Tibial nerve (tissue), 4 donors: Measurements from ENCODE around the gene MIER1.

Source experiments
- EP300 ChIP-seq, 2 donors: sonication (generic); formaldehyde crosslinking; IDR thresholded peaks; one replicate each; pipeline ENCODE4 v1.6.1; 2017; ENCODE audit warnings: antibody characterized with exemption in 2 of 2, mild to moderate bottlenecking in 1 of 2
- TF ChIP-seq, protein P1 (sequence below), 5 experiments: fragments of 200-600 bp in 3 of 5; fragments of 450-650 bp in 2 of 5; sonication (generic) in 3 of 5; IDR thresholded peaks; one replicate each; pipeline ENCODE4 v1.5.1; 2016 to 2019; ENCODE audit warnings: antibody characterized with exemption in 5 of 5, mild to moderate bottlenecking in 3 of 5, moderate library complexity in 2 of 5

DNA sequence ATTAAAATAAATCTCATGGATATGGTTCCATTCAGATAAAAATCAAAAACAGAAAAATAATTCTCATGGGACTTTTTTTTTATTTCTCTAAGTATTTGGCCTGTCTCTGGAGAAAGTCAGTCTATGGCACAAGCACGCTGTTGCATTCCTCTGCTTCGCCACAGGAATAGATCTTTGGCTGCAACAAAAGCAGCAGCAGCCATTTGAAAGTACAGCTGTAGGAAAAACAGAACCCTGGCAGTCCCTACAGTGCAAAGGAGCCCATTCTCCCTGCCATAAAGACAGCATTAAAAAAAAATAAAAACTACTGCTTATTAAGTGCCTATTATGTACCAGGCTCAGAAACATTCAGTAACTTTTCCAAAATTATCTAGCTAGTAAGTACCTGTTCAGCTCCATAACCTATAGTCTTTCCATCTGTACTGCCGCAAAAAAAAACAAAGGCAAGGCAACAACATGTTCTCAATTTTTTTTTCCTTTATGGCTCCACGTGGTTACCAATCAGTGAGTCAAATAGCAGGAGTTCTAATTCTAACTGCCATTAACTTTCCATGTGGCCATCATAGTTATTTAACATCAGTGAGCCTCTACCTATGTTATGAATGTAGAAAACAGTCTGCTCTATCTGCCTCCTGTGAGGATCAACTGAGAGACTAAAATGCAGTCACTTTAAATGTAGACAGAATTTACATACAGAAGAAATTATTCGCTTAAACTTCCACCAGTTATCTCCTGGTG lies 106.5 kb downstream of the MIER1 start:
- no peak for TF ChIP-seq EP300 (IDR thresholded peaks at IDR 0.05)
- TF ChIP-seq, protein P1, sequence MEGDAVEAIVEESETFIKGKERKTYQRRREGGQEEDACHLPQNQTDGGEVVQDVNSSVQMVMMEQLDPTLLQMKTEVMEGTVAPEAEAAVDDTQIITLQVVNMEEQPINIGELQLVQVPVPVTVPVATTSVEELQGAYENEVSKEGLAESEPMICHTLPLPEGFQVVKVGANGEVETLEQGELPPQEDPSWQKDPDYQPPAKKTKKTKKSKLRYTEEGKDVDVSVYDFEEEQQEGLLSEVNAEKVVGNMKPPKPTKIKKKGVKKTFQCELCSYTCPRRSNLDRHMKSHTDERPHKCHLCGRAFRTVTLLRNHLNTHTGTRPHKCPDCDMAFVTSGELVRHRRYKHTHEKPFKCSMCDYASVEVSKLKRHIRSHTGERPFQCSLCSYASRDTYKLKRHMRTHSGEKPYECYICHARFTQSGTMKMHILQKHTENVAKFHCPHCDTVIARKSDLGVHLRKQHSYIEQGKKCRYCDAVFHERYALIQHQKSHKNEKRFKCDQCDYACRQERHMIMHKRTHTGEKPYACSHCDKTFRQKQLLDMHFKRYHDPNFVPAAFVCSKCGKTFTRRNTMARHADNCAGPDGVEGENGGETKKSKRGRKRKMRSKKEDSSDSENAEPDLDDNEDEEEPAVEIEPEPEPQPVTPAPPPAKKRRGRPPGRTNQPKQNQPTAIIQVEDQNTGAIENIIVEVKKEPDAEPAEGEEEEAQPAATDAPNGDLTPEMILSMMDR (IDR thresholded peaks at IDR 0.05), result no peak
